NCI-H69 (cell line): ENCODE results near the gene ELFN1.

Source experiments
- DNase-seq: peaks from one replicate; lab custom pipeline; 2025; lab: John Stamatoyannopoulos, UW

Gene ELFN1

DNA sequence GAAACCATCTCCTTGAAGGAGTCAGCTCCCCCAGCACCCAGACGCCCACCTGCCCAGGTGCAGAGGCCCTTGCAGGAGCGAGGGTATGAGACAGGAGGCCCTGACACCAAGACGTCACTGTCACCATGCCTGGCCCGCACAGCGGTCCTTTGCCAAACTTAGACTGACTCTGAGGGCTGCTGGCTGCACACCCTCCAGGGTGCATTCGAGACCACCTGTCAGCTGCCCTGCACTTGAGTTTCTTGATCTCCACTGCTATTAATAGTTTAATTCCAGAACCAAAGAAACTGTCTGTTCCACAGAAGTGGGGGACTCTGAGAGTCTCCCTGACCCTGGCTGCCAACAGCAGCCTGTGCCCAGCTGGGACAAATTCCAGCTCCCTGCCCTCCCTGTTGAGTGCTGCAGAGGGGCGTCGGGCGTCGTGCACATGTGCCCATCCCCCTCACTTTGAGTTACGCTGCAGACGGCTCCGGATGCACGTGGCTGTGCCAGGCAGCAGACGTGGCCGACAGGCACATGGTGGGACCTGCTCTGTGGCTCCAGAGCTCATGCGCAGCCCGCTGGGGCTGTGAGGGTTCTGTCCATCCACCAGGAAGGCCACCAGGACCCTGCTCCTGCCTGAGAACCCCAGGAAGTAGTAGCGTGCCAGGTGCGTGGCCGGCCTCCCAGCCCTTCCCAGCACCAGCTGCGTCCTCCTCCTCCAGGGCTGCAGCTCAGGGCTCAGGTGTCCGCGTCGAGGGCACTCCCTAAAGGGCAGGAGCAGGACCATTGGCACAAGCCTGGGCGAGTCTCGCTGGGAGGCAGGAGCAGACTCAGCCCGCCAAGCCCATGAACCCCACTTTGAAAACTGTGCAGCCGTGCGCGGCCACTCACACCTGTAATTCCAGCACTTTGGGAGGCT, 24.8 kb downstream of the ELFN1 start:
- DNase-seq = peak; percentile 28

DNA sequence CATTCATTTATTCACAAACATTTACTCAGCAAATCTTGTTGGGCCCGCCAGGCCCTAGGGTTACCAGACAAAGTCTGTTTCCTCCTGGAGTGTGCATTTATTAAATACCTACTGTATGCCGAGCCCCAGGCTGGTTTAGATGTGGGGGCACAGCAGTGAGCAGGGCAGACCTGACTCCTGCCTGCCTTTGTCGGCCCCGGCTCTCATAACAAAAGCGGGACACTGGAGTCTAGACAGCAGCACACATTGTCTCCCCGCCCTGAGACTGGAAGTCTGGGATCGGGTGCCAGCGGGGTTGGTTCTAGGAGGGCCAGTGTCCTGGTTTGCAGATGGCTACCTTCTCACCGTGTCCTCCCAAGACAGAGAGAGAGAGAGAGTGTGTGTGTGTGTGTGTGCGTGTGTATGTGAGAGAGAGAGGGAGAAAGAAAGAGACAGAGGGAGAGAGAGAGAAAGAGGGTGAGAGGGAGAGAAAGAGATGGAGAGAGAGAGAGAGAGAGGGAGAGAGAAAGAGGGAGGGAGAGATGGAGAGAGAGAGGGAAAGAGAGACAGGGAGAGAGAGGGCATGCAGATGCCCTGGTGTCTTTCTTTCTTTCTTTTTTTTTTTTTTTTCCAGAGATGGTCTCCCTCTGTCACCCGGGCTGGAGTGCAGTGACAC, 25.9 kb downstream of the ELFN1 start:
- DNase-seq = peak; percentile 24

DNA sequence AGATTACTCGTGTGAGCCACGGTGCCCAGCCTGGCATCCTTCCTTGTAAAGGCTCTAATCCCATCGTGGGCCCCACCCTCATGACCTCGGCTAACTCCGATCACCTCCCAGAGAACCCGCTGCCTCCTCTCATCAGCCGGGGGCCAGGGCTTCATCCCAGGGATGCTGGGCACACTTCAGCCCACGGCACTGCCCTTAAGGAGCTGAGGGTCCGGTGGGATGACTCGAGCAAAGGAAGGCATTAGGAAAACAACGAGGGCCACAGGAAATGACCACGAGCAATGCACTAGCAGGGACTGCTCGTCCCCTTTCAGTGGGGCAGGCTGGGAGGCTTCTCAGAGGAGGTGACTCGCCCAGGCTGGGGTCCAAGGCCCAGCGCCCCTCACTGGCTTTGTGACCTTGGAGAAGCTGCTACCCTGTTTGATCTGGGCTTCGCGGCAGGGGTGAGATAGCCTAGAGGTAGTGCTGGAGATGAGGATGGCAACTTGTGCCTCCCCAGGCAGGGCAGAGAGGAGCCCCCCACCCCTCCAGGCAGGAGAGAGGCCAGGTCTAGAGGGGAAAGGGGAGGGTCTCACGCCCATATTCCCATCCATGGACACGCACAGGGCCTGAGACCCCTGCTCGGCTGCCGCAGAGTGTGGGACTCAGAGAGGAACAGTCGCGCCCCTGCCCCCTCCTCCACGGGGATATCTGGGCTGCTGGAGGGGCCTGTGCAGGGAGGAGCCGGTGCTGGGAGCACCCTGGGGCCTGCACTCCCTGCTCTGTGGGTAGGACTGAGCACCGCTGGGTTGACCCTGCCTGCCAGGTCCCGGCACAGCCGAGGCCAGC, 26.8 kb downstream of the ELFN1 start:
- no peak for DNase-seq

DNA sequence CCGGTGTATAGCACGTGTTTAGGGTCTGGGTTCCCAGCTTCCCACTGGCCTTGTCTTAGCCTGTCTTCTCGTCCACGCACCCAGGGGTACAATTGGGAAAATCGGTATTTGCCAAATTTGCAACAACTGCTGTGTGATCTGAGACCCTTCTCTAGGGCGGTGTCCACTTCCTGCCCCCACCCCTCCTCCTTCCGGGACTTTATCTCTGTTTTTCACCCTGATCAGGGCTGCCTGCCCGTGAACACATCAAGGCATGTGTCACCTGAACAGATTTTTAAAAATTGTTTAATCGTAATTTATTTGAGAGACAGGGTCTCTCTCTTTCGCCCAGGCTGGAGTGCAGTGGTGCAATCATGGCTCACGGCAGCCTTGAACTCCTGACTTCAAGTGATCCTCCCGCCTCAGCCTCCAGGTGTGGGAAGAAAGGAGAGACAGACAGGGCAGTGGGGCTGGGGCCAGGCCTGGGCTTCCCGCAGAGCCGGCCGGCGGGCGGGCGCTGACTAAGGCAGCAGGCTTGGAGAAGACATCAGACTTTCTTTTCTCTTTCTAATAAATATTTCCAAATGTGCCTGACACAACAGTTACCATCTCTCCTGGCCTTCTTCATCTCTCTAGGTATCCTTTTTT, 27.5 kb downstream of the ELFN1 start:
- DNase-seq = no peak

DNA sequence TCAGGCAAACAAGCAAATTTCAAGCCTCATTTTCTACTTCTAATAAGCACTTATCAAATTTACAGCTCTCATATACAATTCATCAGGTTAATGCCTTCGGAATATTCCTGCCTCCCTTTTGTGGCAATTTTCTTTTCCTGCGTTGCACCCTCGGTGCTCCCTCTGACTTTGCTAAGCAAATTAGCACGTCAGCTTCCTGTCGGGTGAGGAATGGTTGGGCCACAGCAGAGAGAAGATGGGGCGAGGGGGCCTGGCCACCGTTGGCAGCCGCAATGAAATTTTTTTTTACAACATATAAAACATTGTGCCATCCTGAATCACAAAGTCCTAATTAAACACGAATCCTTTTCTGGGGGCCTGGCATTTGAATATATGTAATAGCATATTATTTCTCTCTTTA, 28.1 kb downstream of the ELFN1 start:
- DNase-seq = no peak

DNA sequence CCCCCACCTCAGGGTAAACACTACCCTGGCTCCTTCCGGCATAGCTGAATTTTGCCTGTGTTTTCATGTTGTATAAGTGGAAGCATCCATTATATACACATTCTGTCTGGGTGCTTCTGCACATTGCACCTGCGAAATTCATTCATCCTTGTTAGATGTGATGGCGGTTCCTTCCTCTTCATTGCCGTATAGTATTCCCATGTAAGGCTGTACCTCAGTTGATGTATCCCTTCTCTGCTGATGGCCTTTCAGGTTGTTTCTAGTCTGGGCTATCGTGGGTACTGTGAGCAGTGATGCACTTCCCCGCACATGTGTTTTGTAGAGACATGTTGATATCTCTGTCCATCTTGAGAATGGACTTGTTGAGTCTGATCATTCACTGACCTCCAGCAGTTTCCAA, 28.9 kb downstream of the ELFN1 start:
- DNase-seq = no peak

DNA sequence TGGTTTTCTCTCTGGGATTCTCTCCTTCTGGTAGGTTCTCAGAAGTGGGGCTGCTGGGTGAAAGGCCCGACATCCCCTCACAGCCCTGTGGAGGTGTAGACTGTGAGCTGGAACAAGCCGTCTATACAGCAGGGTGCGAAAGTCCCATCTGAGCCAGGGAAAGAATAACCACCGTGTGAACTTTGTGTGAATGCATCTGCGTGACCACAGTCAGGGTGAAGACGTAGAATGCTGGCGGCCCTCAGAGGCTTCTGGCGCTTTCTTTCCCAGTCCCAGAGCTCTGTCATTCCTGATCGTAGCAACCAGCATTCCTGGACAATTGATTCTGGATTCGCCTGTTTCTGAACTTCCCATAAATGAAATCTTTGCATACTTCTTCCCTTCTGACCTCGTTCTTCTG, 30.0 kb downstream of the ELFN1 start:
- DNase-seq = no peak

DNA sequence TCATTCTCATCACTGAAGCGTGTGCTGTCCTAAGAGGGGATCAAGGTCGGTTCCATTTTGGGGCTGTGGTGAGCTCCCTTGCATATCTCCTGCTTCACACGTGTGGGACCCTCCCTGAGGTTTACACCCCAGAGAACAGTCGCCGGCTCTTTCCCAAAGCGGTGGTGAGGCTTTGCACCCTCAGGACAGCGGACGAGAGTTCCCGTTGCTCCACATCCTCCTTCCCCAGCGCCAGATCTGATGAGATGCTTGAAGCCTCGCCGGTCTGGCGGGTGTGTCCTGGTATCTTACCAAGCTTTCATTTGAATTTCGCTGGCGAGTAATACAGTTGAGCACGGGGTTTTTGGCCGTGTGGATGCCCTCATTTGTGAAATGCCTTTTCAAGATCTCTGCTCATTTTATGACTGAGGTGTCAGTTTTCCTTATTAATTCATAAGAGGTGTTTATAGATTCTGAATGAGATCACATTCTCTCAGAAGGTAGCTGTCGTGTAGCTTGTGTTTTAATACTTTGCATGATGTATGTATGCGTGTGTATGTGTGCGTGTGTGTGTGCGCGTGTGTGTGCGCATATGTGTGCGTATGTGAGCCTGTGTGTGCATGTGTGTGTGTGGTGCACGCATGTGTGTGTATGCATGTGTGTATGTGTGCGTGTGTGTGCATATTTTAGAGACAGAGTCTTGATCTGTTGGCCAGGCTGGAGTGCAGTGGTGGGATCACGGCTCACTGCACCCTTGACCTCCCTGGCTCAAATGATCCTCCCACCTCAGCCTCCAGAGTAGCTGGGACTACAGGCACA, 30.7 kb downstream of the ELFN1 start:
- DNase-seq = no peak

DNA sequence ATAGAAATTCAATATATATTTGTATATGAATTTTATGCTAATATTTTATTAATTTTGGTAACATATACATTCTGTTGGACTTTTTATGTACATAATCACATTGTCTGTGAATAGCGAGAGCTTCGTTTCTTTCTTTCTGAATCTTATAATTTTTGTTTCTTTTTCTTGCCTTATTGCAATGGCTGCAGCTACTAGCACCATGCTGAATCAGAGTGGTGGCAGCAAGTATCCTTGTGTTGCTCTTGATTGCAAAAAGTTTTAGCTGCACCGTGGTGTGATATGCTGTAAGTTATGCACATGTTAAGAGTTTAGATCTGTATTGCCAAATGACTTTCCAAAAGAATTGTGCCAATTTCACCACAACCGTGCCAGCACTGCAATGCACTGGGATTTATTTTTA, 32.6 kb downstream of the ELFN1 start:
- no peak for DNase-seq

DNA sequence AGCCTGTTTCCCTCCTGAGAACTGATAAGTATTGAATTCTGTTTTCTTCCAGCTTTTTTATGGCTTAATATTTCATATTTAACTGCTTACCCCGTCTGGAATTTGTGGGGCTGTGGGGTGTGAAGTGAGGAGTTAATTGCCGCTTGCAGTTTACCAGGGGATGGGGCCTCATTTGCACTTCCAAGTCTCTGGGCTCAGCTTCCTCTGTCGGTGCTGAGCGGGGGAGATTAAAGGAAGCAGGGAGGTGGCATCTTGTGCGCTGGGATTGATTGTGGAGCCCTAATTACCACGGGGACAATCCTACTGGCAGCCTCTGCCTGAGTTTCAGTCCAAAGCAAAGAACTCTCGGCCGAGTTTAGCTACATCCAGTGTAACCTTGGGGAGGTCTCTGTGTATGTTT, 33.4 kb downstream of the ELFN1 start:
- no peak for DNase-seq

DNA sequence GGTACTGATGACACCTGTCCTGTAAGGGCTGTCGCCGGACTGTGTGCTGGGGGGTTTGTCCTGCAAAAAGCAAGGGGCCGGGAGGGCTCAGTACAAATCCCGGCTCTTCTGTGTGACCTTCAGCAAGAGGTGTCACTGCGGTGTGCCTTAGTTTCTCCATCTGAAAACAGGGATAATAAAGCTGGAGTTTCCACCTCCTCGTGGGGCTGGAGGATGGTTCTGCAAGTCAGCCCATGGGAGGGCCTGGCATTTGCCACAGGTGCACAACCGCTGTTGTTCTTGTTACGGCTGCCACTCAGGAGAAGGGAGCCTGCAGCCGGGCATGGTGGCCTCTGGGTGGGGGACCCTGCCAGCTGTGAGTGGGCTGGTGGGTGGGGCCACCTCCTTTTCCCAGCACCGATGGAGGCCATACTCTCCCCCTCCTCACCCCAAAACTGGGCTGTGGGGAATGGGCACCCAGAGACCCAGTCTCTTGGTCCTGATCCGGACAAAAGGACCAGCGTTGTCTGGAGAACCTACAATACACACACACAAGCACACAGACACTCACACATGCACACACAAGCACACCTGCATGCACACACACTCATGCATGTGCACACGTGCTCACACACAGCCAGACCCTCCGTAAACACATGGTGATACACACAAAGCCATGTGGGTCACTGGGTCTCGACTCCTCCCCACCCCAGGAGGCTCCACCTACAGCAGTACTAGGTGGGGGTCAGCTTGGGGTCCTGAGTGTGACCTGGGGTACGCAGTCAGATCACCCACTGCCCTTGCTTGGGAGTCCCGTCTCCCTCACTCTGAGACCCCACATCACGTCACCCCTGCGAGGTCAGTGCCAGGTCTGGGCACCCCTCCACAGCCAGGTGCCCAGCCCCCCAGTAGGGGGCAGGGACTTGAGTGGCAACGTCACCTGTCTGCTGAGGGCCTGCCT, 34.1 kb downstream of the ELFN1 start:
- DNase-seq = no peak

DNA sequence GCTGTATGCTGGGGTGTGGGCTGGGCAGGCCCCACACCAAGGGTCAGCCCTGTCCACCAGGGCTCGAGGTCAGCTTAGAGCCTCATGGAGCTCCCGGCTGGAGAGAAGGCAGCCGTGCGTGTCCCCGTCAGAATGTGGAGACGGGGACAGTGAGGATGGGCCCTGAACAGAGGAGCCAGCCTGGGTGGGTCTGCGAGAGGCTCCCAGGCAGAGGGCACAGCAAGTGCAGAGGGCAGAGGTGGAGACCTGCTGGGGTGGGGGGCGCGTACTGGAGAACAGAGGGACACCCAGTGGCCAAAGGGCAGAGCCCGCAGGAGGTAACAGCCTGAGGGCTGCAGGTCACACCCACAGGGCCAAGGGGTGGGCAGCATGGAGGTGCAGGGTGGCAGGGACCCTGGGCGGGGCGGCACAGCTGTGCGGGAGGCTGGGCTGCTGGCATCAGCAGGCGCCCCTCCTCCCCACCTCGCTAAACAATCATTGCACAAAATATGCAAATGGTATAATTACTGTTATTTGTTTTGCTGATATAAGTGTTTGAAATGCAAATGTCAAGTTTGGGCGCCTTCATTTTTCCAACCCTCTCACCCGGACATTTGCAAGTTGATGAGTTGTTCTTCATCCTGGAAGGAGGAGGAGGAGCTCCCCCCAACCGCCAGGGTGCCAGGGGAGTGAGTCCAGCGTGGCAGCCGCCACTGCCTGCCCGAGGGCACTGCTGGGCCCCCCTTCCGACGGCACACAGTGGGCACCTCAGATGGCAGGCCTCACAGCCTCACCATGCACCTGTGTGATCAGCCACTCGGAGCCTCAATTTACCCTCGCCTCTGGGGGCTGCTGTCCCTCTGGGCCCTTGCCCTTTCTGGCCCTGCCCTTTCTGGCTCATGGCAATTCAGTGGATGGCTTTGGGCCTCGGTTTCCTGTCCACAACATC, 35.0 kb downstream of the ELFN1 start:
- peak; percentile 48 for DNase-seq

DNA sequence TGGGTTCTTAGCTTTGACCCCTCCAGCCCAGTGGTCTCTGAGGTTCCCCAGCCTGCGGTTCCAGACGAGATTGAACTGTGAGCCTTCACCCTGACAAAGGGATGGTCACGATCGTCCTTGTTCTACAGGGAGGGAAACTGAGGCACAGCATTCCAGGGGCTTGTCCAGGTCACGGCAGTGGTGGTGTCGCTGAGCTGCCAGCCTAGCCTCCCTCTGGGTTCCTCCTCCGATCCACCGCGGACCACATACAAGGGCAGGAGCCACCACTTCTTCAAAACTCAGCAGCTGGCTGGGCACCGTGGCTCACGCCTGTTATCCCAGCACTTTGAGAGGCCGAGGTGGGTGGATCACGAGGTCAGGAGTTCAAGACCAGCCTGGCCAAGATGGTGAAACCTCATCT, 35.8 kb downstream of the ELFN1 start:
- DNase-seq = no peak

DNA sequence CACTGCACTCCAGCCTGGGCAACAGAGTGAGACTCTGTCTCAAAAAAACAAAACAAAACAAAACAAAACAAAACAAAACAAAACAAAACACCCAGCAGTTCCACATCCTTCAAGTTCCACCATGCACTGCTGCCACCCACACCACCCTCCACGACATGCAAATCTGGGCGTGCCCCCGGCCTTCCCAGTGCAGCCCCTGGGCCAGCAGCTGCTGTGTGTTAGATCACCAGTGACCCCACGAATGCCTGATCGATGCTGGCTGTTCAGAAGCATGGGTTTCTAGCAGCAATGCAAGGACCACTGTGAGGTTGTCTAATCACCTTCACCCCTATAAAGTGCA, 36.3 kb downstream of the ELFN1 start:
- DNase-seq = no peak

DNA sequence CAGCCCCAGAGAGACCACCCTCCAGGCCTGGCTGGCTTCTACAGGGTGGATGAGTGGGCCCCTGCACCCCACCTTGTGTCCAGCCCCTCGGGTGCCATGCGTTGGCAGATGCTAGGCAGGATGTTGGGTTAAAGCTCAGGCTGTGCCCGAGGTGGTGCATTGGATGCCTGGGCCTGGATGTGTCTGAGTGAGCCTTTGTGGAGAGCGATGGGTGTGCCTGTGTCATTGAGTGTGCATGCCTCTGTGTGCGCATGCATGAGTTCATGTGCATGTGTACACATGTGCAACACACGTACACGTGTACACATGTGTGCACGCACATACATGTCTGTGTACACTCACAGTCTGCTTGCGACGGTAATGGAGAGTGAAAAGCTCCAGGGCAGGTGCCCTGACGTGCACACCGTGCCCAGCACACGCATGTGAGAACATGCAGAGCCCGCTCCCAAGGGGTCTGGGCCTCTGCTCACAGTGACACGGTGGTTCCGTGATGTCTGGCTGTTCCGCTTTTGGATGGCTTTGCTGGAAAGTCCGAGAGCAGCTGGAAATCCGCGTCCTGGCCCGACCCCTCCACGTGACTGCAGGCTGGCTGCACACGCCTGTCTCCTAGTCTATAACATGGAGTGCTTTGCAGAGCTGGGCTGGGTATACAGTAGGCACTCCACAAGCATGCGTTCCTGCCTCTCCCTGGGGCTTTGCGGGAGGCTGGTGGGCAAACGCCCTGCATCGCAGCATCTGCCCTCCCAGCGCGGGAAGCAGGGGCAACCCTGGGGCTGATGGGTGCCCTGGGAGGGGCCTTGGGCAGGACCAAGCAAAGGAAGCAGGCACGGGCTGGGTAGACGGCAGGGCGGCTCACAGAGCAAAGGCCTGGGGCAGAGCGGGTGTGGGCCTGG, 36.9 kb downstream of the ELFN1 start:
- no peak for DNase-seq

DNA sequence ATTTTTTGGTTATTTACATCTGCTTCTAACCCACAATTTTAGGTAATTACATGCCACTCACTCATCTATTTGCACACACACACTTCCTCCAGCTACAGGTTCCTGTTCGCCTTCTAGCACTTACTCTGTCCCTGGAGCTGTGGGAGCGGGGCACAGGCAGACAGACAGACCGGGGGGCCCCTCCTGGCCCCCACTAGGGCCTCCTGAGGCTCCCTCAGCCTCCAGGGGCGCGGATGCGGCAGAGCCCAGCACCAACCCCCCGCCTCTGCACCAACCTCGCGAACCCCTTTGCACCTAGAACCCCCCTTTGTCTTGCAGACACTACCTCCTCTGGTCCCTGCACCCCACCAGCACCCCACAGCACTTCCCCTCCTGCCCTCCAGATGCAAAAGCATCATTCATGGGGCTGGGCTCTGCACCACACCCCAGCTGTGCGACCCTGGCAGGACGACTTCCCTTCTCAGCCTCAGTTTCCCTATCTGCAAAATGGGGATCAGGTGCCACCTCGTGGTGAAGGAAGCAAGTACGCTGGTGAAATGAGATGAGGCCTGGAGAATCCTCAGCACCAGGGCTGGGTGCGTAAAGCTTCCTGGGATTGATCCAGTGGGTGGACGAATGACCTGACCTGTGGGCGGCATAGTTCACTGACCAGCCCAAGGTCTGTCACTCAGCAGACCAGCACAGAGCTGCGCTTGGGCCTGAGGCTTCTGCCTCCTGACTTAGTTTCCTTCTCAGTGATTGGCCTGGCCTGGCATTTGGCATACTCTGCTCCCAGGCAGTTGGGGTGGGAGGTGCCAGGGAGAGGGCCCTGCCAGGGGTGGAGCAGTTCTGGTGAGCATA, 37.9 kb downstream of the ELFN1 start:
- DNase-seq = peak; percentile 13

DNA sequence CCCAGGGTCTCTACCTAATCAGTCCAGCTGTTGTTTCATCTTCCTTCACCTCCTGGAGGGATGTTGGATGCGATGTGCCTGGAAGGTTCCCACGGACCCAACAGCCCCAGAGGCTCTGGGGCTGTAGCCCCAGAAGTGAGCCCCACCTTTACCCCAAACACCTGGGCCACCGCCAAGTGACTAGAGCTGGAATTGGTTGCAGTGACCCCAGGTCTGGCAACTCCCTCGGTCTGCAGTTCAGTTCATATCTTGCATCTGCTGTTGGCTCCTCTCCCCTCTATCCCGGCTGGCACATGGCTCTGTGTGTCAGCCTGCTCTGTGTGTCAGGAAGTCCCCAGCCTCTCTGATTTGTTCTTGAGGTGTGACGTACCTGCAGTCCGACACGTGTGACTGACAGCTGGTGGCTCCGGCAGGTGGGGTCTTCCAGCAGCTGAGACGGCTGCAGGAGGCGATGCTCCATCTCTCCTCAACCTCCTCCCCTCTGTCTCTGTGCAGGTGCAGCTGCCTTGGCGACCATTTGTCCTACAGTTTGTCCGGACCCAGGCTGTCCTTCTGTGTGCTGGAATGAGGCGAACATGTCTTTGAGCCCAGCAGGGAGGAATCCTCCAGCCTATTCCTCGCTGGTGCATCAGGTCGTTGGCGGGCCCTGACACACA, 38.6 kb downstream of the ELFN1 start:
- no peak for DNase-seq
